Measurements from ENCODE around the gene SPIN4. TPM values are rescaled to one million over a fixed set of nuclear protein-coding genes. Genes with fewer than 3 reads are reported as not detected.

SPIN4 gene
- total and polyA plus RNA-seq, 2 experiments from 2014 or later, result 13.5 to 18.6 TPM

- Histone ChIP-seq H3K36me3 (ENCODE audit: insufficient read depth) (no peaks in the 10 kb centered on the region), H3K27me3 (ENCODE audit: insufficient read depth) (no peaks in the 10 kb centered on the region), H3K9me2 (ENCODE audit: insufficient read depth) (no peaks in the 10 kb centered on the region), H4K20me1 (replicated peaks; ENCODE audit: insufficient read depth) (no peaks in the 10 kb centered on the region), H3K4me1 (ENCODE audit: insufficient read depth) (peaks cover 11% of the 10 kb centered on the region), H2AFZ (no peak overlapping the region), H3K4me3 (peak overlapping the region; percentile 75), H3K4me2 (peak overlapping the region; percentile 85), H3F3A (replicated peaks; ENCODE audit: low read depth) (no peaks in the 10 kb centered on the region), H3K27ac (ENCODE audit: low read depth) (no peak overlapping the region), H3K79me2 (replicated peaks; ENCODE audit: insufficient read depth) (peaks cover 33% of the 10 kb centered on the region)
- ATAC-seq (no peak), DNase-seq (ENCODE audit: low spot score) (peak; percentile 2)
- Mint-ChIP-seq H3K27me3 (ENCODE audit: insufficient read depth, low read depth, poor library complexity) (peaks cover 3% of the 10 kb centered on the region), H3K9me3 (no peaks in the 10 kb centered on the region), H3K36me3 (ENCODE audit: low read depth) (peaks cover 2% of the 10 kb centered on the region; the same call in 1 of the 3 replicates), H3K4me1 (peaks cover 16% of the 10 kb centered on the region; the same call in 2 of the 3 replicates), H3K27ac (no peak overlapping the region), H3K4me3 (peak overlapping the region; percentile 95)
- TF ChIP-seq POLR2AphosphoS5 (IDR thresholded peaks at IDR 0.05; ENCODE audit: low read depth) (no peak), JUNB (IDR thresholded peaks at IDR 0.05; ENCODE audit: unreplicated experiment) (no peak), ETS1 (IDR thresholded peaks at IDR 0.05) (no peak), CREB1 (CRISPR knock-in tag; IDR thresholded peaks at IDR 0.05; ENCODE audit: low read depth) (no peak), ZNF462 (CRISPR knock-in tag; IDR thresholded peaks at IDR 0.05) (no peak), STAT1 (IDR thresholded peaks at IDR 0.05; ENCODE audit: unreplicated experiment) (no peak), EZH2 (IDR thresholded peaks at IDR 0.05; ENCODE audit: low read depth, unreplicated experiment) (no peak), NANOG (IDR thresholded peaks at IDR 0.05; ENCODE audit: borderline replicate concordance) (no peak), EZH2phosphoT487 (IDR thresholded peaks at IDR 0.05; ENCODE audit: unreplicated experiment) (no peak), ZNF331 (CRISPR knock-in tag; IDR thresholded peaks at IDR 0.05; ENCODE audit: low read depth) (no peak), REST (IDR thresholded peaks at IDR 0.05; ENCODE audit: unreplicated experiment) (no peak), ZNF114 (CRISPR knock-in tag; IDR thresholded peaks at IDR 0.05) (no peak)
- TF ChIP-seq, protein P1, sequence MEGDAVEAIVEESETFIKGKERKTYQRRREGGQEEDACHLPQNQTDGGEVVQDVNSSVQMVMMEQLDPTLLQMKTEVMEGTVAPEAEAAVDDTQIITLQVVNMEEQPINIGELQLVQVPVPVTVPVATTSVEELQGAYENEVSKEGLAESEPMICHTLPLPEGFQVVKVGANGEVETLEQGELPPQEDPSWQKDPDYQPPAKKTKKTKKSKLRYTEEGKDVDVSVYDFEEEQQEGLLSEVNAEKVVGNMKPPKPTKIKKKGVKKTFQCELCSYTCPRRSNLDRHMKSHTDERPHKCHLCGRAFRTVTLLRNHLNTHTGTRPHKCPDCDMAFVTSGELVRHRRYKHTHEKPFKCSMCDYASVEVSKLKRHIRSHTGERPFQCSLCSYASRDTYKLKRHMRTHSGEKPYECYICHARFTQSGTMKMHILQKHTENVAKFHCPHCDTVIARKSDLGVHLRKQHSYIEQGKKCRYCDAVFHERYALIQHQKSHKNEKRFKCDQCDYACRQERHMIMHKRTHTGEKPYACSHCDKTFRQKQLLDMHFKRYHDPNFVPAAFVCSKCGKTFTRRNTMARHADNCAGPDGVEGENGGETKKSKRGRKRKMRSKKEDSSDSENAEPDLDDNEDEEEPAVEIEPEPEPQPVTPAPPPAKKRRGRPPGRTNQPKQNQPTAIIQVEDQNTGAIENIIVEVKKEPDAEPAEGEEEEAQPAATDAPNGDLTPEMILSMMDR (conservative IDR thresholded peaks at IDR 0.05; ENCODE audit: low read depth in 2 of 2), result no peak
Observed at GRCh38 chrX:63349307-63349706, 1.8 kb downstream of the SPIN4 start.

Data from GM23338 (cell line).